Measurements from ENCODE around the gene ZNF837. TPM values are rescaled to one million over a fixed set of nuclear protein-coding genes. Genes with fewer than 3 reads are reported as not detected.

Gene ZNF837
- total and polyA plus RNA-seq, 2 of the 13 experiments (the other 11 are each of a cell fraction or from before 2014, with no cell fraction given), result 0.29 to 1.3 TPM

- TF ChIP-seq ATF2 (CRISPR knock-in tag; IDR thresholded peaks at IDR 0.05), result no peak
- TF ChIP-seq NBN (conservative IDR thresholded peaks at IDR 0.05), result no peak
- TF ChIP-seq NKX3-1 (CRISPR knock-in tag; IDR thresholded peaks at IDR 0.05), result no peak
- 0 out of 2 replicates have a peak, but pooled peaks have one; percentile 55 for TF ChIP-seq ZNF235 (CRISPR knock-in tag; IDR thresholded peaks at IDR 0.05; ENCODE audit: borderline replicate concordance)
- TF ChIP-seq BRD4 (CRISPR knock-in tag; IDR thresholded peaks at IDR 0.05), result 0 out of 2 replicates have a peak, but pooled peaks have one; percentile 35
- no peak for TF ChIP-seq KLF6 (CRISPR knock-in tag; IDR thresholded peaks at IDR 0.05)
- 0 out of 2 replicates have a peak, but pooled peaks have one; percentile 22 for TF ChIP-seq ZNF225 (CRISPR knock-in tag; IDR thresholded peaks at IDR 0.05)
- no peak for TF ChIP-seq TMF1 (CRISPR knock-in tag; IDR thresholded peaks at IDR 0.05; ENCODE audit: low read depth)
- TF ChIP-seq HES4 (CRISPR knock-in tag; IDR thresholded peaks at IDR 0.05; ENCODE audit: borderline replicate concordance), result peak; percentile 15; the same call in 1 of the 2 replicates
- TF ChIP-seq ZMYM2 (CRISPR knock-in tag; IDR thresholded peaks at IDR 0.05), result 0 out of 2 replicates have a peak, but pooled peaks have one; percentile 11
- no peak for TF ChIP-seq LCORL (IDR thresholded peaks at IDR 0.05)
- TF ChIP-seq LCORL (CRISPR knock-in tag; IDR thresholded peaks at IDR 0.05), result 0 out of 2 replicates have a peak, but pooled peaks have one; percentile 18
- no peak for TF ChIP-seq MNT (IDR thresholded peaks at IDR 0.05)
Observed at GRCh38 chr19:58409010-58409790, 28.4 kb upstream of the ZNF837 start (continued).
